GM19025 (cell line): ENCODE results near the gene VPS50.

Source experiments
- ATAC-seq: cut with Tn5 transposase; IDR thresholded peaks from one replicate; pipeline ENCODE4 v1.9.1; 2021; ENCODE audit warnings: mild to moderate bottlenecking, low read depth, moderate library complexity; ENCODE audit not compliant: unreplicated experiment

VPS50 gene

GRCh38 chr7:93390660-93391059 lies 158.5 kb downstream of the VPS50 start:
- ATAC-seq = no peak

GRCh38 chr7:93392984-93393383 lies 160.8 kb downstream of the VPS50 start:
- ATAC-seq = no peak

- no peak for ATAC-seq
These were observed 167.5 kb downstream of the VPS50 start for GRCh38 chr7:93399642-93400041.

- no peak for ATAC-seq
These were observed 170.8 kb downstream of the VPS50 start for GRCh38 chr7:93402944-93403343.

- ATAC-seq = no peak
These were observed 175.1 kb downstream of the VPS50 start for GRCh38 chr7:93407239-93407638.

GRCh38 chr7:93409324-93409723 lies 177.2 kb downstream of the VPS50 start:
- ATAC-seq = no peak
